Smooth muscle cell (in vitro differentiated cells): Measurements from ENCODE around the gene GSTT2B. TPM values are rescaled to one million over a fixed set of nuclear protein-coding genes. Genes with fewer than 3 reads are reported as not detected.
"Not testable (repeated sequence)": the region's sequence is repeated elsewhere in the genome, so short reads cannot be mapped to it uniquely, and the experiment has no call there.

ENCODE experiments used
- DNase-seq: peaks from one replicate; lab custom pipeline; 2025; ENCODE audit not compliant: unreplicated experiment; lab: John Stamatoyannopoulos, UW
- H2AFZ ChIP-seq: fragments of 200-600 bp; sonication (generic); 2 replicates; pipeline ENCODE4 v1.6.0; 2016; ENCODE audit warnings: antibody characterized with exemption, low read depth, mild to moderate bottlenecking
- H3F3A ChIP-seq: fragments of 200-600 bp; sonication (generic); 2 replicates; pipeline ENCODE4 v1.6.0; 2017; ENCODE audit warnings: antibody characterized with exemption, low read depth
- H3K27ac ChIP-seq: fragments of 200-600 bp; sonication (generic); 2 replicates; pipeline ENCODE4 v1.5.1; 2016; ENCODE audit warnings: low read depth, mild to moderate bottlenecking
- H3K27me3 ChIP-seq: fragments of 200-600 bp; sonication (generic); 2 replicates; pipeline ENCODE4 v1.6.1; 2016; ENCODE audit warnings: low read depth, mild to moderate bottlenecking
- H3K36me3 ChIP-seq: fragments of 200-600 bp; sonication (generic); 2 replicates; pipeline ENCODE4 v1.5.1; 2016; ENCODE audit warnings: low read depth
- H3K4me1 ChIP-seq: fragments of 200-600 bp; sonication (generic); 2 replicates; pipeline ENCODE4 v1.5.1; 2016; ENCODE audit warnings: low read depth
- H3K4me2 ChIP-seq: fragments of 200-600 bp; sonication (generic); 2 replicates; pipeline ENCODE4 v1.6.0; 2016; ENCODE audit warnings: mild to moderate bottlenecking
- H3K4me3 ChIP-seq: fragments of 200-600 bp; sonication (generic); 2 replicates; pipeline ENCODE4 v1.5.1; 2016; ENCODE audit warnings: mild to moderate bottlenecking
- H3K79me2 ChIP-seq: fragments of 200-600 bp; sonication (generic); 2 replicates; pipeline ENCODE4 v1.6.0; 2016; ENCODE audit warnings: low read depth, mild to moderate bottlenecking
- H3K9ac ChIP-seq: fragments of 200-600 bp; sonication (generic); 2 replicates; pipeline ENCODE4 v1.6.0; 2016; ENCODE audit warnings: low read depth
- H3K9me3 ChIP-seq: fragments of 200-600 bp; sonication (generic); replicated peaks from 2 replicates; pipeline ENCODE4 v1.5.1; 2016; ENCODE audit warnings: low read depth
- H4K20me1 ChIP-seq: fragments of 200-600 bp; sonication (generic); 2 replicates; pipeline ENCODE4 v1.6.0; 2016; ENCODE audit warnings: low read depth
- WGBS: methylation state at CpG from one replicate; pipeline ENCODE4 v1.1.7; 2016; ENCODE audit warnings: low lambda C conversion rate; 5-methylcytosine and 5-hydroxymethylcytosine counted together
- polyA plus RNA-seq: library from polyadenylated mRNA; unstranded; fragments of >200 nt; fragmentation: Nextera tagmentation; extraction: Ambion mirVana; gene quantifications from 2 replicates; pipeline ENCODE4 v1.2.1, GENCODE V29; 2016
- total RNA-seq: library from RNA; depleted of rRNA; stranded (reverse); fragments of >200 nt; gene quantifications from 2 replicates; pipeline ENCODE4 v1.2.3, GENCODE V29; 2014
- TF ChIP-seq, protein P1 (sequence below): fragments of 200-600 bp; sonication (generic); IDR thresholded peaks from 2 replicates; pipeline ENCODE4 v1.5.1; 2017; ENCODE audit warnings: borderline replicate concordance, mild to moderate bottlenecking, antibody characterized with exemption; ENCODE audit not compliant: insufficient read depth, poor library complexity, severe bottlenecking

Gene GSTT2B
- total and polyA plus RNA-seq, 2 experiments from 2014 or later = 2.0 TPM; not detected in 1

GRCh38 chr22:24002851-24003250, 41.9 kb upstream of the GSTT2B start:
- no peak for DNase-seq
- no peaks in the 10 kb centered on the region for H3K27me3 ChIP-seq
- H3K9me3 ChIP-seq = no peaks in the 10 kb centered on the region
- no peaks in the 10 kb centered on the region for H3K79me2 ChIP-seq
- no peaks in the 10 kb centered on the region for H4K20me1 ChIP-seq
- WGBS = 86% methylated on average over 5 of the region's 5 CpGs
- no peak overlapping the region for H3K9ac ChIP-seq
- TF ChIP-seq, protein P1, sequence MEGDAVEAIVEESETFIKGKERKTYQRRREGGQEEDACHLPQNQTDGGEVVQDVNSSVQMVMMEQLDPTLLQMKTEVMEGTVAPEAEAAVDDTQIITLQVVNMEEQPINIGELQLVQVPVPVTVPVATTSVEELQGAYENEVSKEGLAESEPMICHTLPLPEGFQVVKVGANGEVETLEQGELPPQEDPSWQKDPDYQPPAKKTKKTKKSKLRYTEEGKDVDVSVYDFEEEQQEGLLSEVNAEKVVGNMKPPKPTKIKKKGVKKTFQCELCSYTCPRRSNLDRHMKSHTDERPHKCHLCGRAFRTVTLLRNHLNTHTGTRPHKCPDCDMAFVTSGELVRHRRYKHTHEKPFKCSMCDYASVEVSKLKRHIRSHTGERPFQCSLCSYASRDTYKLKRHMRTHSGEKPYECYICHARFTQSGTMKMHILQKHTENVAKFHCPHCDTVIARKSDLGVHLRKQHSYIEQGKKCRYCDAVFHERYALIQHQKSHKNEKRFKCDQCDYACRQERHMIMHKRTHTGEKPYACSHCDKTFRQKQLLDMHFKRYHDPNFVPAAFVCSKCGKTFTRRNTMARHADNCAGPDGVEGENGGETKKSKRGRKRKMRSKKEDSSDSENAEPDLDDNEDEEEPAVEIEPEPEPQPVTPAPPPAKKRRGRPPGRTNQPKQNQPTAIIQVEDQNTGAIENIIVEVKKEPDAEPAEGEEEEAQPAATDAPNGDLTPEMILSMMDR = no peak
- no peak overlapping the region for H3K27ac ChIP-seq
- no peaks in the 10 kb centered on the region for H3F3A ChIP-seq
- no peak overlapping the region for H3K4me3 ChIP-seq
- H3K36me3 ChIP-seq = no peaks in the 10 kb centered on the region
- no peaks in the 10 kb centered on the region for H3K4me1 ChIP-seq
- no peak overlapping the region for H2AFZ ChIP-seq
- H3K4me2 ChIP-seq = no peak overlapping the region

- WGBS = 97% methylated on average over 10 of the region's 10 CpGs
- TF ChIP-seq, protein P1 = no peak
- no peak for DNase-seq
Measured at GRCh38 chr22:24002272-24002671, 41.3 kb upstream of the GSTT2B start.

DNA sequence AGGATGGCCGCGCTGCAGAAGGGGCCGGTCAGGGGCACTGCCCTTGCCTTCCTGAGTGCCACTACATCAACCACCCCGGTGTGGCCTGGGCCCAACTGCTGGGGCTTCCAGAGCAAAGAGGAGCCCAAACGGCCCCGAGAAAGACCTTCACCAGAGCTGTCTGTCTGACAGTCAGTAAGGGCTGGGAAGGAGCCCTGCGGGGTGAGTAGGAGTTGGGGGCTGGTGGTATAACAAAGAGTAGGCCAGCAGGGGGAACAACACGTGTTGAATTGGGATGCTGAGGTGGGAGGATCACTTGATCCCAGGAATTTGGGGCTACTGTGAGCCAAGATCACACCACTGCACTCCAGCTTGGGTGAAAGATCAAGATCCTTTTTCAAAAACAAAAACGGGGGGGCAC, 40.3 kb upstream of the GSTT2B start:
- Histone ChIP-seq H3K4me2 (no peak overlapping the region), H3K79me2 (no peaks in the 10 kb centered on the region), H3K27me3 (no peaks in the 10 kb centered on the region), H3K36me3 (no peaks in the 10 kb centered on the region), H3F3A (no peaks in the 10 kb centered on the region), H3K9ac (no peak overlapping the region), H3K27ac (no peak overlapping the region), H4K20me1 (no peaks in the 10 kb centered on the region), H2AFZ (no peak overlapping the region), H3K9me3 (no peaks in the 10 kb centered on the region), H3K4me3 (no peak overlapping the region), H3K4me1 (no peaks in the 10 kb centered on the region)
- 81% methylated on average over 9 of the region's 9 CpGs for WGBS
- no peak for DNase-seq
- TF ChIP-seq, protein P1 = no peak

More at GRCh38 chr22:24002272-24002671, 41.3 kb upstream of the GSTT2B start:
- Histone ChIP-seq H3K9me3 (no peaks in the 10 kb centered on the region), H3K4me3 (no peak overlapping the region), H3F3A (no peaks in the 10 kb centered on the region), H3K9ac (no peak overlapping the region), H3K79me2 (no peaks in the 10 kb centered on the region), H3K36me3 (no peaks in the 10 kb centered on the region), H3K4me1 (no peaks in the 10 kb centered on the region), H2AFZ (no peak overlapping the region), H4K20me1 (no peaks in the 10 kb centered on the region), H3K27ac (no peak overlapping the region), H3K27me3 (no peaks in the 10 kb centered on the region), H3K4me2 (no peak overlapping the region)

GRCh38 chr22:23999779-24000178, 38.8 kb upstream of the GSTT2B start:
- not testable (repeated sequence) for H3K27me3 ChIP-seq, H3K4me1 ChIP-seq, H2AFZ ChIP-seq, DNase-seq, H3K27ac ChIP-seq, H3K4me2 ChIP-seq, H4K20me1 ChIP-seq, H3K79me2 ChIP-seq, H3K36me3 ChIP-seq, H3K9ac ChIP-seq, H3K4me3 ChIP-seq, H3K9me3 ChIP-seq, H3F3A ChIP-seq
- WGBS = 89% methylated on average over 7 of the region's 7 CpGs
